K562 (cell line): ENCODE data around the gene RESP18. TPM values are rescaled to one million over a fixed set of nuclear protein-coding genes. Genes with fewer than 3 reads are reported as not detected.

Experiments used
- CCNT2 ChIP-seq: IDR thresholded peaks from 2 replicates; pipeline ENCODE4 v1.6.1; 2011; ENCODE audit warnings: borderline replicate concordance, low read depth, mild to moderate bottlenecking, moderate library complexity, mixed read lengths, low read length; ENCODE audit not compliant: insufficient read length; ENCODE audit errors: extremely low read depth
- KLF16 ChIP-seq: IDR thresholded peaks from 2 replicates; pipeline ENCODE4 v1.6.1; 2016; ENCODE audit warnings: antibody characterized with exemption
- MXI1 ChIP-seq: IDR thresholded peaks from 2 replicates; pipeline ENCODE4 v1.6.1; 2011; ENCODE audit warnings: low read depth, mild to moderate bottlenecking, improper control_type of control experiment, low read length
- NCOA2 ChIP-seq, 2 experiments: fragments of 450-650 bp; IDR thresholded peaks; 2 replicates each; pipeline ENCODE4 v1.6.1; 2018; ENCODE audit warnings: mild to moderate bottlenecking in 2 of 2, moderate library complexity in 1 of 2; ENCODE audit not compliant: partially characterized antibody in 2 of 2
- PHF21A ChIP-seq: fragments of 450-650 bp; IDR thresholded peaks from 2 replicates; pipeline ENCODE4 v1.6.1; 2017; ENCODE audit warnings: low read depth, borderline replicate concordance
- POLR2AphosphoS5 ChIP-seq: IDR thresholded peaks from 2 replicates; pipeline ENCODE4 v1.6.1; 2011; ENCODE audit warnings: mild to moderate bottlenecking, low read depth, low read length, moderate library complexity; ENCODE audit not compliant: control insufficient read depth, insufficient read depth
- POLR3A ChIP-seq: IDR thresholded peaks from 2 replicates; pipeline ENCODE4 v1.6.1; 2011; ENCODE audit warnings: borderline replicate concordance, mild to moderate bottlenecking, moderate library complexity; ENCODE audit not compliant: insufficient read length, insufficient read depth; ENCODE audit errors: extremely low read depth
- RBM22 ChIP-seq: fragments of 200-400 bp; formaldehyde crosslinking; IDR thresholded peaks from 2 replicates; pipeline ENCODE4 v1.6.1; 2018; ENCODE audit warnings: low read length, low read depth; ENCODE audit not compliant: poor library complexity, severe bottlenecking
- ZNF3 ChIP-seq: fragments of 250-450 bp; sonication (Bioruptor Pico); IDR thresholded peaks from 2 replicates; pipeline ENCODE4 v1.5.0; 2021; ENCODE audit warnings: mild to moderate bottlenecking, moderate library complexity
- ZNF695 ChIP-seq: fragments of 450-650 bp; formaldehyde crosslinking; IDR thresholded peaks from 2 replicates; pipeline ENCODE4 v1.4.0; 2020; ENCODE audit warnings: mild to moderate bottlenecking, moderate library complexity
- ZNF780A ChIP-seq: fragments of 250-450 bp; sonication (Bioruptor Pico); IDR thresholded peaks from 2 replicates; pipeline ENCODE4 v1.5.0; 2021; ENCODE audit warnings: mild to moderate bottlenecking
- polyA plus RNA-seq, 8 experiments: library from polyadenylated mRNA; depleted of rRNA in 4 of 8; stranded (reverse) in 5 of 8; unstranded in 3 of 8; fragments of >200 nt; fragmentation: Nextera tagmentation in 2 of 8; fragmentation: Illumina TruSeq in 1 of 8; extraction: Ambion mirVana in 2 of 8; extraction: Trizol in 1 of 8; gene quantifications; 2 replicates each; pipeline versions ENCODE4 v1.2.1 to v1.2.3, GENCODE V29; 2011 to 2014; ENCODE audit warnings: inconsistent platforms in 1 of 8, missing spikeins in 1 of 8
- total RNA-seq, 7 experiments: library from RNA; depleted of rRNA in 6 of 7; stranded (reverse); fragments of >200 nt in 6 of 7; fragmentation: Illumina TruSeq in 2 of 7; extraction: Trizol in 2 of 7; gene quantifications; 2 replicates each; pipeline versions ENCODE4 v1.2.1 to v1.2.3, GENCODE V29; 2011 to 2021; ENCODE audit warnings: low replicate concordance in 1 of 7
- TF ChIP-seq, protein P1 (sequence below), 2 experiments: fragments of 450-650 bp; IDR thresholded peaks; 2 replicates each; pipeline ENCODE4 v1.6.1; 2018; ENCODE audit warnings: mild to moderate bottlenecking in 2 of 2, low read depth in 1 of 2; ENCODE audit not compliant: partially characterized antibody in 2 of 2
- TF ChIP-seq, protein P2 (sequence below): sonication (generic); formaldehyde crosslinking; IDR thresholded peaks from 2 replicates; pipeline ENCODE4 v1.8.1; 2023; ENCODE audit warnings: mild to moderate bottlenecking, missing genetic modification reagents
- TF ChIP-seq, protein P3 (sequence below): fragments of 450-650 bp; formaldehyde crosslinking; IDR thresholded peaks from 2 replicates; pipeline ENCODE4 v1.4.0; 2022; ENCODE audit warnings: mild to moderate bottlenecking, moderate library complexity
- TF ChIP-seq, protein P4 (sequence below): fragments of 450-650 bp; IDR thresholded peaks from 2 replicates; pipeline ENCODE4 v1.6.1; 2018; ENCODE audit not compliant: partially characterized antibody

Gene RESP18
- total and polyA plus RNA-seq, 9 of the 15 experiments (the other 6 are each of a cell fraction or from before 2014, with no cell fraction given), result not detected

DNA sequence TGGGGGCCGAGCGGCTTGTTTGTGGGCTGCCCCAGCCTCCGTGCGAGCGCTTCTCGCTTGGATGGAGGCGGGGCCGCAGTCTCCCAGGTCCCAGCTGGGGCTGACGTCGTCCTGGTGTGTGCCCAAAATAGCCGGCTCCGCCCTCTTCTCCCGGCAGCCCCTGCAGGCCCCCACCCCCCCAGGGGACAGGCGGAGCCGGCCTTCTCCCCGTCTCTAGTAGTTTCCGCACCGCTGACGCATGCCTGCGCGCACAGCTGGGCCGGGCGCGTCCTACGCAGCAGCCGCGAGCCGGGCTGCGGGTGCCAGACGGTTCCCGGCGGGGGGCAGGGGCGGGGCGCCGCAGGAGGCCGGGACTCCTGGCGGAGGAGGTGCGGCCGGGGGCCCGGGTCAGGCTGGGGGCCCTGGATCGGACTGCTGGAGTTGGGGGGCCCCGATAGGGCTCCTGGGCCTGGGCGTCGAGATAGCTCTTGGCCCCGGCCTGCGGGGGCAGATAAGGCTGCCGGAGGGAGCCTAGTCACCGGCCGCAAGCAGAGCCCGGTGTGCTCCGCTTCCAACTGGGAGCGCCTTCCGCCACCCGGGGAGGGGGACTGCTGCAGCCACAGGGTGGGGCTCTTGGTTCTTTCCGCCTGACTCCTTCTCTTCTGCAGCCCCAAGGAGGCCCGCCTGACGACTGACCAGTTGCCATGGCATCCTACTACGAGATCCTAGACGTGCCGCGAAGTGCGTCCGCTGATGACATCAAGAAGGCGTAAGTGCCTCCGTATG, 53.2 kb downstream of the RESP18 start, which contains the start of gene DNAJB2 (continued):
- TF ChIP-seq, protein P1, sequence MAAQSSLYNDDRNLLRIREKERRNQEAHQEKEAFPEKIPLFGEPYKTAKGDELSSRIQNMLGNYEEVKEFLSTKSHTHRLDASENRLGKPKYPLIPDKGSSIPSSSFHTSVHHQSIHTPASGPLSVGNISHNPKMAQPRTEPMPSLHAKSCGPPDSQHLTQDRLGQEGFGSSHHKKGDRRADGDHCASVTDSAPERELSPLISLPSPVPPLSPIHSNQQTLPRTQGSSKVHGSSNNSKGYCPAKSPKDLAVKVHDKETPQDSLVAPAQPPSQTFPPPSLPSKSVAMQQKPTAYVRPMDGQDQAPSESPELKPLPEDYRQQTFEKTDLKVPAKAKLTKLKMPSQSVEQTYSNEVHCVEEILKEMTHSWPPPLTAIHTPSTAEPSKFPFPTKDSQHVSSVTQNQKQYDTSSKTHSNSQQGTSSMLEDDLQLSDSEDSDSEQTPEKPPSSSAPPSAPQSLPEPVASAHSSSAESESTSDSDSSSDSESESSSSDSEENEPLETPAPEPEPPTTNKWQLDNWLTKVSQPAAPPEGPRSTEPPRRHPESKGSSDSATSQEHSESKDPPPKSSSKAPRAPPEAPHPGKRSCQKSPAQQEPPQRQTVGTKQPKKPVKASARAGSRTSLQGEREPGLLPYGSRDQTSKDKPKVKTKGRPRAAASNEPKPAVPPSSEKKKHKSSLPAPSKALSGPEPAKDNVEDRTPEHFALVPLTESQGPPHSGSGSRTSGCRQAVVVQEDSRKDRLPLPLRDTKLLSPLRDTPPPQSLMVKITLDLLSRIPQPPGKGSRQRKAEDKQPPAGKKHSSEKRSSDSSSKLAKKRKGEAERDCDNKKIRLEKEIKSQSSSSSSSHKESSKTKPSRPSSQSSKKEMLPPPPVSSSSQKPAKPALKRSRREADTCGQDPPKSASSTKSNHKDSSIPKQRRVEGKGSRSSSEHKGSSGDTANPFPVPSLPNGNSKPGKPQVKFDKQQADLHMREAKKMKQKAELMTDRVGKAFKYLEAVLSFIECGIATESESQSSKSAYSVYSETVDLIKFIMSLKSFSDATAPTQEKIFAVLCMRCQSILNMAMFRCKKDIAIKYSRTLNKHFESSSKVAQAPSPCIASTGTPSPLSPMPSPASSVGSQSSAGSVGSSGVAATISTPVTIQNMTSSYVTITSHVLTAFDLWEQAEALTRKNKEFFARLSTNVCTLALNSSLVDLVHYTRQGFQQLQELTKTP (IDR thresholded peaks at IDR 0.05; ENCODE audit: low read depth in 1 of 2, partially characterized antibody in 2 of 2), result no peak
- peak; percentile 100 for TF ChIP-seq CCNT2
- peak; percentile 98 for TF ChIP-seq POLR2AphosphoS5
- no peak for TF ChIP-seq POLR3A
- TF ChIP-seq RBM22, result no peak
- TF ChIP-seq, protein P2, sequence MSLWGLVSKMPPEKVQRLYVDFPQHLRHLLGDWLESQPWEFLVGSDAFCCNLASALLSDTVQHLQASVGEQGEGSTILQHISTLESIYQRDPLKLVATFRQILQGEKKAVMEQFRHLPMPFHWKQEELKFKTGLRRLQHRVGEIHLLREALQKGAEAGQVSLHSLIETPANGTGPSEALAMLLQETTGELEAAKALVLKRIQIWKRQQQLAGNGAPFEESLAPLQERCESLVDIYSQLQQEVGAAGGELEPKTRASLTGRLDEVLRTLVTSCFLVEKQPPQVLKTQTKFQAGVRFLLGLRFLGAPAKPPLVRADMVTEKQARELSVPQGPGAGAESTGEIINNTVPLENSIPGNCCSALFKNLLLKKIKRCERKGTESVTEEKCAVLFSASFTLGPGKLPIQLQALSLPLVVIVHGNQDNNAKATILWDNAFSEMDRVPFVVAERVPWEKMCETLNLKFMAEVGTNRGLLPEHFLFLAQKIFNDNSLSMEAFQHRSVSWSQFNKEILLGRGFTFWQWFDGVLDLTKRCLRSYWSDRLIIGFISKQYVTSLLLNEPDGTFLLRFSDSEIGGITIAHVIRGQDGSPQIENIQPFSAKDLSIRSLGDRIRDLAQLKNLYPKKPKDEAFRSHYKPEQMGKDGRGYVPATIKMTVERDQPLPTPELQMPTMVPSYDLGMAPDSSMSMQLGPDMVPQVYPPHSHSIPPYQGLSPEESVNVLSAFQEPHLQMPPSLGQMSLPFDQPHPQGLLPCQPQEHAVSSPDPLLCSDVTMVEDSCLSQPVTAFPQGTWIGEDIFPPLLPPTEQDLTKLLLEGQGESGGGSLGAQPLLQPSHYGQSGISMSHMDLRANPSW (CRISPR knock-in tag), result no peak; the same call in 1 of the 2 replicates
- no peak for TF ChIP-seq PHF21A
- peak; percentile 98 for TF ChIP-seq KLF16
- TF ChIP-seq ZNF695 (CRISPR knock-in tag), result no peak
- TF ChIP-seq, protein P3, sequence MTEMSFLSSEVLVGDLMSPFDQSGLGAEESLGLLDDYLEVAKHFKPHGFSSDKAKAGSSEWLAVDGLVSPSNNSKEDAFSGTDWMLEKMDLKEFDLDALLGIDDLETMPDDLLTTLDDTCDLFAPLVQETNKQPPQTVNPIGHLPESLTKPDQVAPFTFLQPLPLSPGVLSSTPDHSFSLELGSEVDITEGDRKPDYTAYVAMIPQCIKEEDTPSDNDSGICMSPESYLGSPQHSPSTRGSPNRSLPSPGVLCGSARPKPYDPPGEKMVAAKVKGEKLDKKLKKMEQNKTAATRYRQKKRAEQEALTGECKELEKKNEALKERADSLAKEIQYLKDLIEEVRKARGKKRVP (CRISPR knock-in tag), result peak; percentile 75
- no peak for TF ChIP-seq ZNF3 (CRISPR knock-in tag)
- TF ChIP-seq MXI1, result peak; percentile 86; the same call in 1 of the 2 replicates
- TF ChIP-seq, protein P4, sequence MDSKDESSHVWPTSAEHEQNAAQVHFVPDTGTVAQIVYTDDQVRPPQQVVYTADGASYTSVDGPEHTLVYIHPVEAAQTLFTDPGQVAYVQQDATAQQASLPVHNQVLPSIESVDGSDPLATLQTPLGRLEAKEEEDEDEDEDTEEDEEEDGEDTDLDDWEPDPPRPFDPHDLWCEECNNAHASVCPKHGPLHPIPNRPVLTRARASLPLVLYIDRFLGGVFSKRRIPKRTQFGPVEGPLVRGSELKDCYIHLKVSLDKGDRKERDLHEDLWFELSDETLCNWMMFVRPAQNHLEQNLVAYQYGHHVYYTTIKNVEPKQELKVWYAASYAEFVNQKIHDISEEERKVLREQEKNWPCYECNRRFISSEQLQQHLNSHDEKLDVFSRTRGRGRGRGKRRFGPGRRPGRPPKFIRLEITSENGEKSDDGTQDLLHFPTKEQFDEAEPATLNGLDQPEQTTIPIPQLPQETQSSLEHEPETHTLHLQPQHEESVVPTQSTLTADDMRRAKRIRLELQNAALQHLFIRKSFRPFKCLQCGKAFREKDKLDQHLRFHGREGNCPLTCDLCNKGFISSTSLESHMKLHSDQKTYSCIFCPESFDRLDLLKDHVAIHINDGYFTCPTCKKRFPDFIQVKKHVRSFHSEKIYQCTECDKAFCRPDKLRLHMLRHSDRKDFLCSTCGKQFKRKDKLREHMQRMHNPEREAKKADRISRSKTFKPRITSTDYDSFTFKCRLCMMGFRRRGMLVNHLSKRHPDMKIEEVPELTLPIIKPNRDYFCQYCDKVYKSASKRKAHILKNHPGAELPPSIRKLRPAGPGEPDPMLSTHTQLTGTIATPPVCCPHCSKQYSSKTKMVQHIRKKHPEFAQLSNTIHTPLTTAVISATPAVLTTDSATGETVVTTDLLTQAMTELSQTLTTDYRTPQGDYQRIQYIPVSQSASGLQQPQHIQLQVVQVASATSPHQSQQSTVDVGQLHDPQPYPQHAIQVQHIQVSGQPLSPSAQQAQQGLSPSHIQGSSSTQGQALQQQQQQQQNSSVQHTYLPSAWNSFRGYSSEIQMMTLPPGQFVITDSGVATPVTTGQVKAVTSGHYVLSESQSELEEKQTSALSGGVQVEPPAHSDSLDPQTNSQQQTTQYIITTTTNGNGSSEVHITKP, result peak; percentile 8
- TF ChIP-seq NCOA2 (IDR thresholded peaks at IDR 0.05; ENCODE audit: partially characterized antibody in 2 of 2), result peak in 1 of 2 experiments; percentile 75
- no peak for TF ChIP-seq ZNF780A (CRISPR knock-in tag)
